Chondrocyte (in vitro differentiated cells): ENCODE results near the gene HOMER2. TPM values are rescaled to one million over a fixed set of nuclear protein-coding genes. Genes with fewer than 3 reads are reported as not detected.

ENCODE experiments used
- DNase-seq: peaks from one replicate; pipeline ENCODE4 v3.0.0; 2021; ENCODE audit warnings: mixed read lengths, low spot score
- H3K27ac Mint-ChIP-seq: one replicate; pipeline ENCODE4 v1.8.0; 2021; ENCODE audit warnings: mild to moderate bottlenecking, moderate library complexity, mixed read lengths; ENCODE audit not compliant: unreplicated experiment
- H3K27me3 Mint-ChIP-seq: 2 replicates; pipeline ENCODE4 v1.8.0; 2021; ENCODE audit warnings: low read depth, mixed read lengths
- H3K36me3 Mint-ChIP-seq: 2 replicates; pipeline ENCODE4 v1.8.0; 2021; ENCODE audit warnings: low read depth, mixed read lengths
- H3K4me1 Mint-ChIP-seq: 2 replicates; pipeline ENCODE4 v1.8.0; 2021; ENCODE audit warnings: low read depth, mild to moderate bottlenecking, mixed read lengths
- H3K4me3 Mint-ChIP-seq: one replicate; pipeline ENCODE4 v1.8.0; 2021; ENCODE audit warnings: mild to moderate bottlenecking, moderate library complexity, mixed read lengths; ENCODE audit not compliant: unreplicated experiment
- H3K9me3 Mint-ChIP-seq: 2 replicates; pipeline ENCODE4 v1.8.0; 2021; ENCODE audit warnings: low read depth, mixed read lengths
- CTCF ChIP-seq: fragments of 200-600 bp; sonication (generic); IDR thresholded peaks from 2 replicates; pipeline ENCODE4 v1.5.0; 2021; ENCODE audit warnings: antibody characterized with exemption, mild to moderate bottlenecking, moderate library complexity
- total RNA-seq: library from RNA; stranded (reverse); gene quantifications from 3 replicates; pipeline ENCODE4 v1.2.1, GENCODE V29; 2021

HOMER2 gene
- total RNA-seq, 1 donor from 2014 or later, result 6.1 TPM

- Mint-ChIP-seq H3K27ac (no peak overlapping the region), H3K36me3 (no peaks in the 10 kb centered on the region), H3K4me1 (no peaks in the 10 kb centered on the region), H3K4me3 (no peak overlapping the region), H3K9me3 (no peaks in the 10 kb centered on the region), H3K27me3 (no peaks in the 10 kb centered on the region)
- DNase-seq, result no peak
- no peak for TF ChIP-seq CTCF
Measured at GRCh38 chr15:82931221-82931620, 21.3 kb downstream of the HOMER2 start.

- DNase-seq, result no peak
- no peaks in the 10 kb centered on the region for H3K9me3 Mint-ChIP-seq
- H3K36me3 Mint-ChIP-seq, result no peaks in the 10 kb centered on the region
- H3K4me3 Mint-ChIP-seq, result no peak overlapping the region
- peaks cover 3% of the 10 kb centered on the region for H3K27me3 Mint-ChIP-seq
- no peaks in the 10 kb centered on the region for H3K4me1 Mint-ChIP-seq
- no peak overlapping the region for H3K27ac Mint-ChIP-seq
- TF ChIP-seq CTCF, result no peak
Measured at GRCh38 chr15:82930461-82930860, 22.1 kb downstream of the HOMER2 start.

- H3K4me3 Mint-ChIP-seq, result no peak overlapping the region
- no peaks in the 10 kb centered on the region for H3K36me3 Mint-ChIP-seq
- no peaks in the 10 kb centered on the region for H3K4me1 Mint-ChIP-seq
- peaks cover 3% of the 10 kb centered on the region for H3K27me3 Mint-ChIP-seq
- no peaks in the 10 kb centered on the region for H3K9me3 Mint-ChIP-seq
- no peak for TF ChIP-seq CTCF
- no peak for DNase-seq
- no peak overlapping the region for H3K27ac Mint-ChIP-seq
Measured at GRCh38 chr15:82928711-82929110, 23.8 kb downstream of the HOMER2 start.

- Mint-ChIP-seq H3K4me3 (no peak overlapping the region), H3K36me3 (peaks cover 3% of the 10 kb centered on the region), H3K9me3 (no peaks in the 10 kb centered on the region), H3K27ac (no peak overlapping the region), H3K27me3 (peaks cover 3% of the 10 kb centered on the region), H3K4me1 (peaks cover 12% of the 10 kb centered on the region)
- no peak for DNase-seq
- no peak for TF ChIP-seq CTCF
Measured at GRCh38 chr15:82923744-82924143, 28.8 kb downstream of the HOMER2 start.

- Mint-ChIP-seq H3K27ac (no peak overlapping the region), H3K9me3 (no peaks in the 10 kb centered on the region), H3K4me1 (peaks cover 12% of the 10 kb centered on the region), H3K4me3 (no peak overlapping the region), H3K27me3 (peaks cover 3% of the 10 kb centered on the region), H3K36me3 (peaks cover 3% of the 10 kb centered on the region)
- no peak for DNase-seq
- TF ChIP-seq CTCF, result no peak
Measured at GRCh38 chr15:82922737-82923136, 29.8 kb downstream of the HOMER2 start.
